SU-DHL-6 (cell line): ENCODE measurements around the gene ITGAL.

ENCODE experiments used
- EZH2phosphoT487 ChIP-seq: fragments of 200-600 bp; sonication (generic), shearing (Covaris generic); conservative IDR thresholded peaks from 2 replicates; pipeline ENCODE4 v1.6.1; 2018; ENCODE audit warnings: mild to moderate bottlenecking, antibody characterized with exemption, low read length, moderate library complexity, mixed read lengths
- TF ChIP-seq, protein P1 (sequence below): fragments of 200-600 bp; sonication (generic); IDR thresholded peaks from one replicate; pipeline ENCODE4 v1.5.1; 2017; ENCODE audit warnings: antibody characterized with exemption, mild to moderate bottlenecking, low read length, moderate library complexity; ENCODE audit not compliant: insufficient read depth, poor library complexity, severe bottlenecking

DNA sequence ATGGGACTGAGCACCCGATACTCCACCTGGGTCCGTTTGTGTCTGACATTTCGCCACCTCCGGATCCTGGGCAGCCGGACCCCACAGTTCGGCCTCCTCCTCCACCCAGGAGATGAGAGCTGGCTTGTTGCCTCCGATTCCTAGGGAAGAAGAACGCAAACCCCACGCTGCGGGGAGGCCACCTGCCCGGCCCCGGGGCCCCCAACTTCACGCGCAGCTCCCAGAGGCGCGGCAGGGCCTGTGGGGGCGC, 85.1 kb downstream of the ITGAL start:
- TF ChIP-seq, protein P1, sequence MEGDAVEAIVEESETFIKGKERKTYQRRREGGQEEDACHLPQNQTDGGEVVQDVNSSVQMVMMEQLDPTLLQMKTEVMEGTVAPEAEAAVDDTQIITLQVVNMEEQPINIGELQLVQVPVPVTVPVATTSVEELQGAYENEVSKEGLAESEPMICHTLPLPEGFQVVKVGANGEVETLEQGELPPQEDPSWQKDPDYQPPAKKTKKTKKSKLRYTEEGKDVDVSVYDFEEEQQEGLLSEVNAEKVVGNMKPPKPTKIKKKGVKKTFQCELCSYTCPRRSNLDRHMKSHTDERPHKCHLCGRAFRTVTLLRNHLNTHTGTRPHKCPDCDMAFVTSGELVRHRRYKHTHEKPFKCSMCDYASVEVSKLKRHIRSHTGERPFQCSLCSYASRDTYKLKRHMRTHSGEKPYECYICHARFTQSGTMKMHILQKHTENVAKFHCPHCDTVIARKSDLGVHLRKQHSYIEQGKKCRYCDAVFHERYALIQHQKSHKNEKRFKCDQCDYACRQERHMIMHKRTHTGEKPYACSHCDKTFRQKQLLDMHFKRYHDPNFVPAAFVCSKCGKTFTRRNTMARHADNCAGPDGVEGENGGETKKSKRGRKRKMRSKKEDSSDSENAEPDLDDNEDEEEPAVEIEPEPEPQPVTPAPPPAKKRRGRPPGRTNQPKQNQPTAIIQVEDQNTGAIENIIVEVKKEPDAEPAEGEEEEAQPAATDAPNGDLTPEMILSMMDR: no peak
- TF ChIP-seq EZH2phosphoT487: no peak
